NB4 (cell line): Measurements from ENCODE around the gene OPA1.

Experiments used
- DNase-seq: peaks from one replicate; pipeline ENCODE4 v3.0.0; 2010; ENCODE audit warnings: low read depth
- H3K4me3 ChIP-seq: one replicate; pipeline ENCODE4 v1.5.1; 2011; ENCODE audit warnings: mild to moderate bottlenecking, low read depth, low read length, moderate library complexity
- MYC ChIP-seq: IDR thresholded peaks from 2 replicates; pipeline ENCODE4 v1.6.1; 2011; ENCODE audit warnings: low read depth, low read length
- POLR2A ChIP-seq: IDR thresholded peaks from 2 replicates; pipeline ENCODE4 v1.6.1; 2011; ENCODE audit warnings: mild to moderate bottlenecking; ENCODE audit not compliant: insufficient read length; ENCODE audit errors: extremely low read depth
- TF ChIP-seq, protein P1 (sequence below): IDR thresholded peaks from one replicate; pipeline ENCODE4 v1.5.1; 2012; ENCODE audit warnings: low read depth, low read length
- TF ChIP-seq, protein P2 (sequence below): IDR thresholded peaks from 2 replicates; pipeline ENCODE4 v1.6.1; 2011; ENCODE audit warnings: low read depth, low read length

OPA1 gene

DNA sequence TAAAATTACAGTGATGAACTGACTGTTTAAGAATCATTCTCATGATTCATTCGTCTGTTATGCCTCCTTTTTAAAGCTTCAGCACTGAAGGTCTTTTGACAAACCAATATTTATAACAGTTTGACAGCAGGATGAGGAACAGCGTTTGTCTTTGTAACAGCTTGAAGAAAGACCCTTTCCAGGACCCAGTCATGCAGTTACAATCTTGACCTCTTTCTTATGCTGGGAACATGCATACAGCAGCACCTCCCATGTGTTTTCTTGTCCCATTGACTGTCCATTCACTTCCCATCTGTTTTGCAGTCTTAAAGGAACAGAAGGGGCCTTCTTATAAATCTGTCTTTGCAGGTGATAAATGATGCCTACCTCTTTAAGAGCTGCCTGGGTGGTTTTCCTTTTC, 87.2 kb downstream of the OPA1 start:
- TF ChIP-seq, protein P1, sequence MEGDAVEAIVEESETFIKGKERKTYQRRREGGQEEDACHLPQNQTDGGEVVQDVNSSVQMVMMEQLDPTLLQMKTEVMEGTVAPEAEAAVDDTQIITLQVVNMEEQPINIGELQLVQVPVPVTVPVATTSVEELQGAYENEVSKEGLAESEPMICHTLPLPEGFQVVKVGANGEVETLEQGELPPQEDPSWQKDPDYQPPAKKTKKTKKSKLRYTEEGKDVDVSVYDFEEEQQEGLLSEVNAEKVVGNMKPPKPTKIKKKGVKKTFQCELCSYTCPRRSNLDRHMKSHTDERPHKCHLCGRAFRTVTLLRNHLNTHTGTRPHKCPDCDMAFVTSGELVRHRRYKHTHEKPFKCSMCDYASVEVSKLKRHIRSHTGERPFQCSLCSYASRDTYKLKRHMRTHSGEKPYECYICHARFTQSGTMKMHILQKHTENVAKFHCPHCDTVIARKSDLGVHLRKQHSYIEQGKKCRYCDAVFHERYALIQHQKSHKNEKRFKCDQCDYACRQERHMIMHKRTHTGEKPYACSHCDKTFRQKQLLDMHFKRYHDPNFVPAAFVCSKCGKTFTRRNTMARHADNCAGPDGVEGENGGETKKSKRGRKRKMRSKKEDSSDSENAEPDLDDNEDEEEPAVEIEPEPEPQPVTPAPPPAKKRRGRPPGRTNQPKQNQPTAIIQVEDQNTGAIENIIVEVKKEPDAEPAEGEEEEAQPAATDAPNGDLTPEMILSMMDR = no peak
- TF ChIP-seq POLR2A = no peak
- TF ChIP-seq MYC = no peak
- TF ChIP-seq, protein P2, sequence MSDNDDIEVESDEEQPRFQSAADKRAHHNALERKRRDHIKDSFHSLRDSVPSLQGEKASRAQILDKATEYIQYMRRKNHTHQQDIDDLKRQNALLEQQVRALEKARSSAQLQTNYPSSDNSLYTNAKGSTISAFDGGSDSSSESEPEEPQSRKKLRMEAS = no peak
- no peak for DNase-seq
- H3K4me3 ChIP-seq = no peak overlapping the region

DNA sequence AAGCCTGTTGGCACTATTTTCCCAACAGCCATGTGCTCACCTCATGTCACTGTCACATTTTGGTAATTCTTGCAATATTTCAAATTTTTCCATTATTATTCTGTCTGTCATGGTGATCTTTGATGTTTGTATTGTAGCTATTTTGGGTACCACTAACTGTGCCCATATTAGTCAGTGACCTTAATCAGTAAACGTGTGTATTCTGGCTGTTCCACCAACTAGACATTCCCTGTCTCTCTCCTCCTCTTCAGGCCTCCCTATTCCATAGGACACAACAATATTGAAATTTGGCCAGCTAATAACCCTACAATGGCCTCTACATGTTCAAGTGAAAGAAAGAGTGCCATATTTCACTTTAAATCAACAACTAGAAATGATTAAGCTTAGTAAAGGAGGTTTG, 88.6 kb downstream of the OPA1 start:
- no peak for TF ChIP-seq MYC
- TF ChIP-seq, protein P2 = no peak
- TF ChIP-seq, protein P1 = no peak
- no peak for TF ChIP-seq POLR2A
- DNase-seq = no peak
- no peak overlapping the region for H3K4me3 ChIP-seq

DNA sequence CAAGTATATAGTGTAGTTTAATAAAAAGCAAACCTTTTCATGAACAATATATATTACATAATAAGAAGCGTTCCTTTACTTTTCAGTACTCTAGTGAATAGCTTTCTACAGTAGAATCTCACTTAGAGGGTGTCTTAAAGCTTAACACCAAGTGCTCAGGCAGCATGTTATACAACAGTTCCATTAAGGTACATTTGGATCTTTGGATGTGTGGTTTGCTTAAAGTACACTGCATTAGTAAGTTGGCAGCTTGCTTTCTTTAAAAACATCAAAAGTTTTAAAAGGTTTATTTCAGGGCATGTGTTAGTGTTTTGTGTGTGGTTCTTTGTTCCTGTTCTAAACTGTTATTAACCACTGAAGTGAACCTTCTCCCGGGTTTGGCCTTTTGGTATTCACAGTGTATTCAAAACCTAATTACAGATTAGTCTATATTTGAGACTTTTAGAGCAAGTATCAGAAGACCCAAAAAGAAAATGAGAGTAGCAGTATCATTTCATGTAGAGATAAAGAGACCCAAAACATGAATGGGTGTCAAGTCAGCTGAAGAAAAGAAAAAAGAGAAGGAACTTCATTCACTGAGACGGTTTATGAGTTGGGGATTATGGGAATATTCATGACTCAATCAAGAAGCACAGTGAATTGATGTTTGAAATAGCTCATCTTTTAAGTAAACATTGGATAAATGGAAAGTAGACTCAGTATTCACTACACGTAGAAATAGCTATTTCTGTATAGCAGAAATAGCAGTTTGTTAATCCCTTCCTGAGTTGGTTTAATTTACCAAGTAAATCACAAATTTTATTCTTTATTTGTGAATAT, 93.9 kb downstream of the OPA1 start:
- TF ChIP-seq, protein P1 = no peak
- H3K4me3 ChIP-seq = no peak overlapping the region
- no peak for DNase-seq

DNA sequence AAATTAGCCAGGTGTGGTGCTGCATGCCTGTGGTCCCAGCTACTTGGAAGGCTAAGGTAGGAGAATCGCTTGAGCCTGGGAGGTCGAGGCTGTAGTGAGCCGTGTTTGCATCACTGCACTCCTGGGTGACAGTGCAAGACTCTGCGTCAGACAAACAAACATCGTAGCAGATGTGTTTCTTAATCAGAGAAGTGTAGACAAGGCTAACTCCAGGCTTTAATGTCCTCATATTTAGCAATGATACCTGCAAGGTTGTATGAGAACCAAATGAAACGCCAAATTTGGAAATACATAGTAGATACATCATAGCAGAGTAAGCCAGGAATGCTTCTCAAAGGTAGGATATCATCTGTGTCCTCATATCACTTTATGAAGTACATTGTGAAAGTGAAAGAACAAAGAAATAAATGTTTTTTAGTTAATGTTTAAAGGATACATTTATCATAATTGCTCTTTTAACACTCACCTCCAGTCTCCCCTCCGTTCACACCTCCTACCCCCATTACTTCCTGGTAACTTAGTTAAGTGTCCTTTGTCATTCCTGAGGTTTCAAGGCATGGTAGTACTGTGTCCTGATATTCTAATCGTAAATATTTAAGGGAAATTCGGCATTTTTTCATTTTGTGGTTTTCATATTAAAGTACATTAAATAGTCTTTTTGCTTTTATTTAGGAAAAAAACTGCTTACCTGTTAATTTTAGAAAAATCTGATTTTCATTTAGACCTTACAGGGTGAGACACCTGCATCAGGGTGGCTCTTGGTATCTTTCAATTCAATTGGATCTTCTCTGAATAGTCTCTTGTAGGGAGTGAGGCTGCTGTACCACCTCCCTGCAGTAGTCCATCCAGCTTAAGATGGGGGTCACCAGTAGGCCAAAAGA, 96.1 kb downstream of the OPA1 start:
- H3K4me3 ChIP-seq = no peak overlapping the region
- no peak for DNase-seq
- TF ChIP-seq POLR2A (no peak), MYC (no peak)
- TF ChIP-seq, protein P2 = no peak
- TF ChIP-seq, protein P1 = no peak

DNA sequence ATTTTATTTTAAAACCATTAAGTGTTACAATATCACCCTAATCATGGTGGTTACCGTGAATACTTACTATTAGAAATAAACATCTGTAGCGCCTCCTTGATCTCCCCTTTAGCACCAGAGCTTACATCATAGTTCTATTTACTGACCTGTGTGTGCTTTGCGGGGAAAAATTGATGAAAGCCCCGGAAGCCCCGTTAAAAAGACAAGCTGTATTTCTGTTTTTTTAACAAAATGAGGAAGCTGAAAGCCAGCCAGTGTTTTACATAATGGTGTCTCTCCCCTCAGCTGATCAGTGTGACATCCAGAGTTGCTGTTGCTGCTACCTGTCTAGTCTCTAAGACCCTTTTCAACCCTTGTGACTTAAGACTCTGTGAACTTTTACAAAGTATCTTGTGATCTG, 100.8 kb downstream of the OPA1 start:
- DNase-seq = peak; percentile 9
- TF ChIP-seq, protein P1 = no peak
- TF ChIP-seq, protein P2 = no peak
- no peak for TF ChIP-seq MYC
- no peak for TF ChIP-seq POLR2A
- H3K4me3 ChIP-seq = no peak overlapping the region
